HG03575 (cell line): Measurements from ENCODE around the gene LRRC4C.

Source experiments
- ATAC-seq: cut with Tn5 transposase; IDR thresholded peaks from one replicate; pipeline ENCODE4 v1.9.1; 2021; ENCODE audit not compliant: unreplicated experiment, insufficient number of reproducible peaks, low FRiP score; ENCODE audit errors: extremely low read depth

LRRC4C gene

DNA sequence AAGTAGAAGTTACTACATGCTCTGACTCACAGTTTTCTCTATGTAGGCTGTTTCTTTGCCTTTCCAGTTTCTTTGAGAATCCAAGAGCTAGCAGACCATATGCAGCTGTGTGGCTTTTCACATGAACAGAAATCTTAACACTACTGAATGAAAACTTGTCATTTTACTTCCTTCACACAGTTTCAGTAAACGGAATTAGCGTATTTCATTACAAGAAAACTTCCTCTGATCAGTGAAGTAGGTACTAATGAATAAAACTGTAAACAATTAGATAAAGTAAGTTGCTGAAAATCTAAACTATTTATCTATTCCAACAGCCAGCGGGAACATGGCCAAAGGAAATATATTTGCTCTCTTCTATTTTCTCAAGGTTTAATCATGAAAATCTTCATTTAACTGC lies 953.2 kb downstream of the LRRC4C start:
- ATAC-seq: no peak

DNA sequence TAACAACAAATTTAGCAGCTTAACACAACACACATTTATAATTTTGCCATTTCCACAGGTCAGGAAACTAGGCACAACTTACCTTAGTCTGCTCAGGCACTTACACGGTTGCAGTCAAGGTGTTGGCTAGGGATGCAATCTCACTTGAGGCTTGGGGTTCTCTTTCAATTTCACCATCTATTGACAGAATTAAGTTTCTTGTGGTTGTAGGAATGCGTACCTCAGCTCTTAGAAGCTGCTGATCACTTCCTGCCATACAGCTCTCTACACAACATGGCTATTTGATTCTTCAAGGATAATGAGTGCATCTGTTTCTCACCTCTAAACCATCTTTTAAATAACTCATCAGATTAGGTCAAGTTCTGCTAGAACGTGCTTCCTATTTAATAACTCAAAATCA lies 968.1 kb downstream of the LRRC4C start:
- no peak for ATAC-seq

DNA sequence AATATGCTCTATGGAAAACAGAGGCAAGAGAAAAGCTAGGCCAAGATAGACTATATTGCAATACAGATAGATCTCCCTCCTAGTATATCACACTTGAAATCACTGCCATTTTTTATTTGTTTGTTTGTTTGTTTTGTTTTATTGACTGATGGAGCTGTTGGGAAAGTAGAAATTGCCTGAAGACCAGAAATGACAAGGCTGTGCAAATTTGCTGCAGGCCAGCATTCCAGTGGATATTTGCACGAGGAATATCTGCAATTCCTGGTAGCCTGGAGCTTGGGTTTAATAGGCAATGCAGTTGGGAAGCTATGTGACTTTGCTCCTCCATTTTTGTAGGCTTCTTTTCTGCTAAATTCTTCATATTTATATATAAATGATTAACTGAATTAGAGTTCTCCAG lies 991.7 kb downstream of the LRRC4C start:
- no peak for ATAC-seq

DNA sequence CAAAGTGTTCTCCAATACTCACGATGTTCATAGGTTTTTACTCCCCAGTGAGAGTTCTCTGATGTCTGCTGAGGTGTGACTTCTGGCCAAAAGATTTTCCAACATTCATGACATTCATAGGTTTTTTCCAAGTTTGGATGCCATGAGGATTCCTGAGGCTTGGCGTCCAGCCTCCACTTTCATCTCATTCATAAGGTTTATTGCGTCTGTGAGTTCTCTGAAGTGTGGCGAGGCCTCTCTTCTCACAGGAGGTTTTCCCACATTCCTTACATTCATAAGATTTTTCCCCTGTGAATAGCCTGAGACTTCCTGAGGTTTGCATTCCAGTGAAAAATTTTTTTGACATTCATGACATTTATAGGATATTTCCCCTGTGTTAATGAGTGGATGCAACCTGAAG lies 1014.1 kb downstream of the LRRC4C start:
- no peak for ATAC-seq

GRCh38 chr11:40444151-40444550 lies 1015.3 kb downstream of the LRRC4C start:
- ATAC-seq: no peak

- ATAC-seq: no peak
Measured at GRCh38 chr11:40435344-40435743, 1024.1 kb downstream of the LRRC4C start.

- ATAC-seq: no peak
Measured at GRCh38 chr11:40434926-40435325, 1024.5 kb downstream of the LRRC4C start.

- no peak for ATAC-seq
Measured at GRCh38 chr11:40432358-40432757, 1027.1 kb downstream of the LRRC4C start.

- ATAC-seq: no peak
Measured at GRCh38 chr11:40425168-40425567, 1034.3 kb downstream of the LRRC4C start.

- no peak for ATAC-seq
Measured at GRCh38 chr11:40421208-40421981, 1038.1 kb downstream of the LRRC4C start.

DNA sequence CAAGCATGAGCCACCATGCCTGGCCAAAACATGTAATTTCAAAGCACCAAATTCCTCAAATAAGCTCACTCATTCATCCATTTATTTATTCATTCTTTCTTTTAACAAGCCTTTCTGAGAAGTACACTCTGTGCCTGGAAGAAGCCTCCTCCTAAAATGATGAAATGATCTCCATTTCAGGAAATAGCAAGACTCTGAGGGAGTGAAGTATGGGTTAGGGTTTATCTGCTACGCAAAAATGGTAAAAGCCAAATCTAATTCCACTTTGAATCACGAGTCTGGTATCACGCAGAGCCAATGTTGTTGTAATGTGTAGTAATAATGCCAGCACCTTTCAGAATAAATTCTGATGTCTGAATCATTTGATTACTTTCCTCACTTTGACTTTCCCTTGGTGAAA lies 1041.8 kb downstream of the LRRC4C start:
- ATAC-seq: no peak

DNA sequence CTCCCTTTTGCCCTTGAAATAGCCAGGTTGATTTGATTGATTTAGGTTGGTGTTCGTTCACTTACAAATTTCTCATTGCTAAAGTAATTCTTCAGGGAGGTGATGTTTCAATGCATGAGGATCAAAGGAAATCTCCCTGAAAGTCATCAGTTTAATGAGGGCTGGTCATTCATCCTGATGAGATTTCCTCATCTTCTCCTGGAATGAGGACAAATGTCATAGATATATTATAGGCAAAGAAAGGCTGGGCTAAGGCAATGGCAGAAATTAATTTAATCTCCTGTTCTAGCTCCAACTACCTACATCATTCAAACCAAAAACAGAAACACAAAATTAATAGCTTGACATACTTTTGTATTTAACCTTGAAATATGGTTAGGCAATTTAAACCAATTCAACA lies 1052.1 kb downstream of the LRRC4C start:
- no peak for ATAC-seq

DNA sequence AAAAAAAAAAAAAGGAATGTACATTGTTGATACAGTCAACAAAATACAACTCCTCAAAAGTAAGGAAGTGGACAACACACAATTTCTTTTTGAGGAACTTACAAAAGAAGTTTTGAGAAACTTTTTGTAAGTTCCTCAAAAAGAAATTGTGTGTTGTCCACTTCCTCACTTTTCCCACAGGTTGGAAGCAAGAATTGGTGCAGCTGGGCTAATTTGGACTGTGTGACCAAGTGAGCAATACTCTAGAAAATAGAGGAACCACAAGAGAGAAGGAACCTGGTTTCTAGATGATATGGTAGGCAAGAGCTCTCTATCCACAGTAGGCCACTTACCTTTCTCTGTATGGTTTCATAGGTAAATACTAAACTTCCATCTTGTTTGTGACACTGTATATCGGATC lies 1053.8 kb downstream of the LRRC4C start:
- no peak for ATAC-seq

DNA sequence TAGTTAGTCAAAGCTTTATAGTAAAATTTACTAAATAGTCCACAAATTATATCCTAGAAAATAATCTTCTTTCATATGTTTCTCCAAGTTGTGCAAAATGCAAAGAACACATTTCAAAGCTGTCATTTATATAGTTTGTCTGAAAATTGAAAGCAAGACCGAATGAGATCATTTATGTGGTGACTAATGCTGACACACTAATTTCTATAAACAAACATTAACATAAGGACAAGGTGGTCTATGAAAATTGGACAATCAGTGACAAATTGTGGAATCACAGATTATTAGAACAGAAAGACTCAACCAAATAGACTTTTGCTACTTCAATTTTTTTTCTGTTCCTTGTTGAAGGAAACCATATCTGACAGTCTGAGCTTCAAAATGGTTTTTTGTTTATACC lies 1056.1 kb downstream of the LRRC4C start:
- ATAC-seq: no peak

DNA sequence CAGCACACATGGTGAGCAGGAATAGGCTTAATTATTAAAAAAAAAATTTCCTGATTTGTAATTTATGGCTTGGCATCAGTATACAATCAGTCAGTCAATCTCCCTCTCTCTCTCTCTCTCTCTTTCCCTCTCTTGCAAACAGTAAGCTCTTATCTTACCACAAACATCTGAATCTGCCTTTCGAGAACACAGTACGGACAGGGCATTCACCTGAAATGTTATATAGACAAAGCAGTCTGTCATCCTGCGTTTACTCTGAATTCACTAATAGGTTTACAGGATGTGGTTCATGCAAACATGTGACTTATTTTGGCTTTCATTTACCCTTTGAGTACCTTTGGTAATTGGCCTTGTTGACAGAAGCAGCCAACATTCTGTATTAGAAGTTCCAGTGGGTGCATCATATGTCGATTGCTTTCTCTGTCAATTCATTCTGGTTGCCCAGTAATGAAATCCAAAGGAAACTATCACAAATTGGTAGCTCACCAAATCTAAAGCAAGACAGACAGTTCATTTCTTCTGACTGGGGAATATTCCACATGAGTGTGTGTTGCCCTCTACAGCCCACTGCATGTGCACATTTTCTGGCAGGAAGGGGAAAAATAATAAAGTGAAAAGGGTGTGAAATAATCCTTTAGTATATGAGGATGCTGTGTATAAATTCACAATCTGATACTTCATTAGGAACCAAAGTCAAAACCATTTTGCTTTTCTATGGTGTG lies 1058.2 kb downstream of the LRRC4C start:
- no peak for ATAC-seq

- ATAC-seq: no peak
Measured at GRCh38 chr11:40397141-40397540, 1062.3 kb downstream of the LRRC4C start.

GRCh38 chr11:40393511-40393910 lies 1065.9 kb downstream of the LRRC4C start:
- ATAC-seq: no peak

DNA sequence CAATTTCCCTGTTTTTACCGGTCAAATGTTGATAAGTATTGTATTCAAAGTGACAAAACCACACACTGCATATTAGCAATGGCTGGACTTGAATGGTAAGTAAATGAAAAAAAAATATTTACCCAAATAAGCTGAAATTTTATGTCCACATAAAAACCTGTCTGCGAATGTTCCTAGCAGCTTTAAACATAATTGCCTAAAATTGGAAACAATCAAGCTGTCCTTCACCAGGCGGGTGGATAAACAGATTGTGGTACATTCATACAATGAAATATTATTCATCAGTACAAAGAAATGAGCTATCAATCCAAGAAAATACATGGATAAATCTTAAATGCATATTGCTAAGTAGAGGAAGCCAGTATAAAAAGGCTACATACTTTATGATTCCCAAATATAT lies 1067.8 kb downstream of the LRRC4C start:
- no peak for ATAC-seq

GRCh38 chr11:40388097-40388818 lies 1071.2 kb downstream of the LRRC4C start:
- no peak for ATAC-seq
